Stimulated activated CD4-positive, alpha-beta T cell treated with anti-CD3 and anti-CD28 coated beads, Interleukin-12 subunit alpha, Interleukin-12 subunit beta, amount 100 ng/mL, for 24 hours (primary cell): ENCODE measurements around the gene OGA.

Experiments used
- DNase-seq, 2 experiments: peaks; one replicate each; pipeline ENCODE4 v3.0.0-alpha.2; 2020; ENCODE audit warnings: low read depth in 2 of 2

Gene OGA

GRCh38 chr10:101775273-101776160 is 42.7 kb downstream of the OGA start, which contains the start of gene FGF8:
TSS of gene FGF8 (minus strand) at chr10:101776114. CDS start at chr10:101775900, 214 bp downstream.
- DNase-seq = no peak

- DNase-seq = no peak
These were observed 43.5 kb downstream of the OGA start for GRCh38 chr10:101774589-101775272.

GRCh38 chr10:101773923-101774588 is 44.2 kb downstream of the OGA start:
- DNase-seq = no peak

GRCh38 chr10:101772895-101773761 is 45.1 kb downstream of the OGA start:
- DNase-seq = no peak

- no peak for DNase-seq
These were observed 46.0 kb downstream of the OGA start for GRCh38 chr10:101772017-101772894.

- DNase-seq = no peak
These were observed 46.9 kb downstream of the OGA start for GRCh38 chr10:101771380-101771779.

- no peak for DNase-seq
These were observed 47.7 kb downstream of the OGA start for GRCh38 chr10:101770331-101771215.

GRCh38 chr10:101769541-101770180 is 48.6 kb downstream of the OGA start:
- DNase-seq = no peak

GRCh38 chr10:101768791-101769170 is 49.5 kb downstream of the OGA start:
- DNase-seq = no peak

- no peak for DNase-seq
These were observed 50.1 kb downstream of the OGA start for GRCh38 chr10:101767966-101768790.

GRCh38 chr10:101767600-101767945 is 50.7 kb downstream of the OGA start:
- no peak for DNase-seq

- DNase-seq = no peak
These were observed 51.3 kb downstream of the OGA start for GRCh38 chr10:101766753-101767599.

- DNase-seq = no peak
These were observed 51.9 kb downstream of the OGA start for GRCh38 chr10:101766306-101766705.

- DNase-seq = no peak
These were observed 55.0 kb downstream of the OGA start for GRCh38 chr10:101763141-101763846.

- no peak for DNase-seq
These were observed 55.5 kb downstream of the OGA start for GRCh38 chr10:101762736-101763135.

GRCh38 chr10:101761226-101761625 is 57.0 kb downstream of the OGA start:
- DNase-seq = no peak

GRCh38 chr10:101760510-101760909 is 57.7 kb downstream of the OGA start:
- no peak for DNase-seq
